HG03521 (cell line): ENCODE data around the gene CDAN1.

Experiments used
- ATAC-seq: cut with Tn5 transposase; IDR thresholded peaks from one replicate; pipeline ENCODE4 v1.9.1; 2021; ENCODE audit warnings: mild to moderate bottlenecking, moderate library complexity; ENCODE audit not compliant: unreplicated experiment

CDAN1 gene

DNA sequence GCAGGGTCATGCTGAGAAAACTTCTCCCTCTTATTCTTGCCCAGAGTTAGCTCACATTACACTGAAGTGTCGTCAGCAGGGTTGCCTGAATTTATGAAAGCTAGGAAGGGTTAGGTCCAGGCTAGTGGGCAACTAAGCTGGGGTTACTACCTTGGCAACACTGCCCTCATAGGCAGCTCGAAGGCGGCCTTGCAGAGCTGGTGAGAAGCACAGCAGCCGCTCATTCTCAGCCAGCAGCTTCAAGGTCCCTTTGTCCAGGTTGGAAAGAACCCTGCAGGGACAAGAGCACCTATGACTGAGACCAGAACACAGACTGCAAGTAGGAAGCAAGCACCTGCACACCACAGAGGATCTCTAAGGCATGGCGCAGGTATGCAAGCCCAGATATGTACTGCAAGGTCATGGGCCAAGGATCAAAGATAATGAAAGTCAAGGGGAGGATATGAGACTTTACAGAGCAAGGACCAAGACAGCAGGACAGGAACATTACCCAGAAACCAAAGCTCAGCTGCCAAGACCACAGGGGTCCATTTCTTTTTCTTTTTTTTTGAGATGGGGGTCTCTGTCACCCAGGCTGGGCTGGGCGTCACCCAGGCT lies 2.8 kb downstream of the CDAN1 start:
- ATAC-seq, result no peak

DNA sequence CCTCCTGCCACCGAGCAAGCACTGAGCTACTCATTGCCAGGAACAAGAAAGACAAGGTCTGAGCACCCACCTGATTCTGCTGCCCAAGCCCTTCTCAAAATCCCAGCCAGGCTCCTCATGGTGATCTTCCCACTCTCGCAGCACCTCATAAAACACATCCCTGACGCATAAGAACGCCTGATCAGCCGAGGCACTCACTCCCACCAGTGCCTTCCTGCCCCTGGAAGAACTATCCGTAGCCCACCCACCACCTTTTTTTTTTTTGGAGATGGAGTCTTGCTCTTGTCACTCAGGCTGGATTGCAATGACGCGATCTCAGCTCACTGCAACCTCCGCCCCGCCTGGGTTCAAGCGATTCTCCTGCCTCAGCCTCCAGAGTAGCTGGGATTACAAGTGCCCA lies 3.9 kb downstream of the CDAN1 start:
- ATAC-seq, result no peak

DNA sequence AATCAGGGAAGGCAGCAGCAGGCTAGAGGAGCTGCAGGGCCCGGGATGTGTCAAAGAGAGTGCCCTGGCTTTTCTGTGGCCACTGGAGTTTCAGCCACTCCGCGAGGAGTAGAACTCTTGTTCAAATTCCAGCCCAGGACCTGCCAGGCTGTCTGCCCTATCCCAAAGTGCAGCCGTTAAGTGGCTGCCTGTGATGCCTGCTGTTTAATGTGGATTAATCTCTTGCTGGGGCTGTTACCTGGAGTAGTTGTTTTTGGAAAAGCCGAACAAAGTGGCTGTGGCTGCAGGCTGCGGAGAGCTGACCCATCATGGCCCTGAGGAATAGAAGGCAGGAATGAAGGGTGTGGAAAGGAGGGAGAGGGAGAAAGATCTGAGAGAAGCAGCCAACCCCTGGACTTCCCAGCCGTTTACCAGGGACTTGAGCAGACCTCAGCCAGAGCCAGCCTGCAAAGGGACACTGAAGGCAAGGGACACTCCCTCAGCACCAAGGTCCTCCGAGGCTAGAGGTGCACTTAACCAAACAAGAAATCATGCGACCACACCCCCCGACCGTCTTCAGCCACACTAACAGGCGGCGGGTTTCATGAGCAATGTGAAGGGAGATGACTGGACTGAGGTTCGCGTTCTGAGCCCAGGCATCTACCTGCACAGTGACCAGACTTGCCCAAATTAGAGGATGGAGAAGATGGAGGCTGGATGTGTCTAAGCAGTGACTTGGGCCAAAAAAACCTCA lies 4.7 kb downstream of the CDAN1 start:
- ATAC-seq, result no peak

DNA sequence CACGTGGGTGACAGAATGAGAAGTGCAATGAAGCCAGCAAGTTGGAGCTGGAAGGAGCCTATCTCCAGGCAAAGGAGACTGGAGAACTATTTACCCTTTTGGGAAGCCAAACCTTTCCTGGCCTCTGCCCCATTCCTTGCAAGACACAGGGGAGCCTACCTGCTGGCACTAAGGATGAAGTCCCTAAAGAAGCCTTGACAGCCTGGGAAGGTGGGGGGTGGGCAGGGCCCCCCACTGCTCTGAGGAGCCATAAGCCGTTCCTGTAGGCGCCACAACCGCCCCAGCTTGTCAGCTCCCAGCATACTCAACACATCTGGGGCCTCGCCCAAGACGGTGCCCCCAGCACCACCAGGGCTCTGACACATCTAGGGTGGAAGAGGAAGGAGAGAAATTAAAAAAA lies 5.5 kb downstream of the CDAN1 start:
- no peak for ATAC-seq

DNA sequence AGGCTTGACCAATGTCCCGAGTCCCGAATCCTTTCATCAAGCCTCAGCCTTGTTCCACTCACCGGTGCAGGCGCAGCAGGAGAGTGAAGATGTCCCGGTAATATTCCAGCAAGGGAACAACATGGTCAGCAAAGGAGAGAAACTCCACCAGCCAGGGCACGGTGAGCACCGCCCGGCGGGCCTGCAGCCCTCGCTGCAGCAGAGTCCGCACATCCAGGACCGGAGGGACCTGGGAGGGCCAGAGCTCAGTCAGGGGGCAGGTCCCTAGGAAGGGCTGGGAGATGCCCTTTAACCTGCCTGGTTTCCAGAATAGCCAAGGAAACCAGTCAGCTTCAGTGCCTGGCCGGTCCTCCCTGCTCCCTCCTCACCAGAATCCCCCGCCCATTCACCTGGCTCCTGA lies 6.4 kb downstream of the CDAN1 start:
- no peak for ATAC-seq

DNA sequence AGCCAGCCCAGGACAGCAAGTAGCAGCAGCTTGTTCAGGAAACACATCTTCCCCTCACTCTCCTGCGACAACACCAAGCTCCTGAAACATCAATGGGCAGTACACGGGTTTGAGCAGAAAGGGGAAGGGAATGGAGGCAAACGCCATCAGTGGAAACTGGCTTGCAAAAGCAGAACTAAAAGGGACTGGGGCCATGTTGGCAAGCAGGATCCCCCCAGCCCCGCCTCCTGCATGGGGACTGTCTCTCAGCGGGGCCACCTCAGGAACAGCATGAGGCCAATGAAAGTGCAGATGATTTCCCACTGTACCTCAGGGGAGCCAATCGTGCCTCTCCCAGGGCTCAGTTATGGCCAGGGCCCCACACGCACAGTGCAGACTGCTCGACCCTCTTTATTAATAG lies 6.8 kb downstream of the CDAN1 start:
- no peak for ATAC-seq

DNA sequence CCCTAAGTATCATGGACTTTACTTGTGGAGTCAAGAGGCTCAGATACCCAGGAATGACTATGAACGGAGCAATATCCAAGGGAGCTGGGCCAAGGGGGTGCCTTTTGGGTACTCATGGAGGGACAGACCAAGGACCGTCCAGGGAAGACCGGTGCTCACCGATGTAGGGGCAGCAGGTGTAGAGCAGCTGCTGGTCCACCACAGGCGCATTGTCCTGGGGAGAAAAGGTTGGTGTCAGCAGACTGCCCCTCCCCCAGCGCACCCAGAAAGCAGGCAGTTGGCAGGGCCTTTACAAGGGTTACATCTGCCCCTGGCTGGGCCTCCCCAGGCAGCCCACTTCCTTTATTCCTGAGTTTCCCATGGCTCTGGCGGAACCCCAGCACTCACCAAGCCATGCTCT lies 7.5 kb downstream of the CDAN1 start:
- ATAC-seq, result no peak

DNA sequence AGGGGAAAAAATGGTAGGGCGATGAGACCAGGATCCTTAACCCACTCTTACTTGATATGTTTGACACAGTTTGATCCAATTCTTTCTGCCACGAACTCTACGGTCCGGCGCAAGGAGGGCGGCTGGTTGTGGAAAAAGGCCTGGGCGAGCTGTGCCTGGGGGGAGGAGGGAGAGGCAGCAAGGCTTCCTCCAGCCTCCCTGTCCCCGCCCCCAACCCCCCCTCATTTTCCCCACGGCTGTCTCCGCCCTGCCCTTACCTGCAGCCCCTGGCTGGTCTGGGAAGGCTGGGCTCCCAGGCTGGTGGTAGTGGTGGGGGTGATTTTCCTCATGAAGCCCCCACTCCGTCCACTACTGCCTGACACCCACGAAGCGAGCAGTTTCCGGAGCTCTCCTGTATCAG lies 8.0 kb downstream of the CDAN1 start:
- no peak for ATAC-seq

DNA sequence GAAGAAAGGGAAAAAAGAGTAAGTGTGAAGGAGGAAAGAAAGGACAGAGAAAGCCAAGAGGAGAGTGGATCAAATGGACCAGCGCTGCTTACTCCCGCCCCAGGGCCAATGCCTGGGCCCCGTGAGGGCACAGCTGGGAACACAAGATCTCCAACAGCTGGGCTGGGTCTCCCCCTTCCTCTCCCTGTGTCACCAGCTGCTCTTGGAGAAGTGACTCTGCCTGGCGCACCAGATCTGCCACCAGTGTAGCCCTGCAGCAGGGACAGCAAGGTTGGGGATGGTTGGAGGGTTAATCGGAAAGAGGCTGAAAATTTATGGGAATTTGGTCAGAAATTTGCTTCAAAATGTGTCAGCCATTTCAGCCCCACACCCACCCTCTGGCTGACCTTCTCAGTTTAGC lies 8.4 kb downstream of the CDAN1 start:
- no peak for ATAC-seq

DNA sequence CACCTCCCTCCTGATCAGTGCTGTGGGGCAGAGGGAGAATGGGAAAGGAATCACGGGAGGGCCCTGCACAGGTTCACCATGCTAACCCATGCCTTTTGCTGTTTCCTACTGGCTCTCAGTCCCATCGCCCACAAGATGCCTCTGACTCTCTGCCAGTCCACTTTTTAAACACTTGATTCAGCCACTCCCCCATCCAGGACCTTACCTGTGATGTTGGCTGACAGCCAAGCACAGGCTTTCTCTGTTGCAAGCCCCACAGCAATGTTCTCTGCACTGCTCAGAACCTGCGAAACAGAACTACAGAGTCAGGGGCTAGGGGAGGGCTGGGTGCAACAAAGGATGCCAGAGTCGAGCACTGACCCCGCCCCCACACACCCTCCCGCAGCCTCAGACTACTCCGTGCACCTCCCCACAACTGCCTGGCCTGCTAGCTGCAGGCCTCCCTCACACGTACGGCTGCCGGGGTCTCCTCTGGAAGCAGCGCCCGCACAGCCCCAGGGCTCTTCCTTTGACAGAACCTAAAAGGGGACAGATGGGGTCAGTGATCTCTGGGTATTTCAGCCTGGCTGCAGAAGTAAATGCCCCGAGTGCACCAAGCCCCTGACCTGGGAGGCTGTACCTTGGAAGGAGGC lies 9.1 kb downstream of the CDAN1 start:
- no peak for ATAC-seq

DNA sequence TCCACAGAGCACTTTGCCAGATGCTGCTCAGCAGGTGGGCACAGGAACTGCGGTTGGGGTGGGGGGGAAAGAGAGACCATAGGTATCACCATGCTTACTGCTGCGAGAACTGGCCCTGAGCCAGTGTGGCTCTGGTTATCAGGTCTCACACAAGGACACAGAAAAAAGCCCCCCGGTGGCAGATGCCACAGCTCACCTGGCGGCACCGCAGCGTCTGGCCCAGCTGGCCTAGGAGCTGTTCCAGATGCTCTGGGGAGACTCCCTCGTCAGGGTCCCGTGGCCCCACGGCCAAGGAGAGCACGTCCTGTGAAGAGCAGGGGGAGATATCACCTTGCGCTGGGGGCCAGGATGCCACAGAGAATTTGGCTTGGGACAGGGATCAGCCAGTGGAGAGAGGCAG lies 10.8 kb downstream of the CDAN1 start:
- ATAC-seq, result no peak

DNA sequence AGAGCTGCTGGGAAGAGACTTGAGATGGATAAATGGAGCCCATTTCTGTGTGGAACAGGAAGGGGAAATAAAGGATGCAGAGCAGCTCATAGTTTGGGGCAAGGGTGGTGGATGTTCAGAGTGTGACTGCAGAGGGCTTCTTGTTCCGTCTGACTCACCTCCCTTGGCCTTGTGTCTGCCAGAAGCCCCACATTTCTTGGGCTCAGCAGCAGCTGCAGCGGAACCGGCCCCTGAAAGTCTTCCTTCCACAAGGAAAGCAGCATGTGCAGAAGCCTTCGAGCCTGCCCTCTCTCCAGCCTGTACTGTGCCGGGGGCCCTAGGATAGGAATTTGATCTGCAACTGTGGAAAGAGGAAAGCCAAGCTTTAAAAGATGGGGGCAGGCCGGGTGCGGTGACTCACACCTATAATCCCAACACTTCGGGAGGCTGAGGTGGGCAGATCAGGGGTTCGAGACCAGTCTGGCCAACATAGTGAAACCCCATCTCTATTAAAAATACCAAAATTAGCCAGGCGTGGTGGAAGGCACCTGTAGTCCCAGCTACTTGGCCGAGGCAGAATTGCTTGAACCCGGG lies 11.5 kb downstream of the CDAN1 start:
- no peak for ATAC-seq

DNA sequence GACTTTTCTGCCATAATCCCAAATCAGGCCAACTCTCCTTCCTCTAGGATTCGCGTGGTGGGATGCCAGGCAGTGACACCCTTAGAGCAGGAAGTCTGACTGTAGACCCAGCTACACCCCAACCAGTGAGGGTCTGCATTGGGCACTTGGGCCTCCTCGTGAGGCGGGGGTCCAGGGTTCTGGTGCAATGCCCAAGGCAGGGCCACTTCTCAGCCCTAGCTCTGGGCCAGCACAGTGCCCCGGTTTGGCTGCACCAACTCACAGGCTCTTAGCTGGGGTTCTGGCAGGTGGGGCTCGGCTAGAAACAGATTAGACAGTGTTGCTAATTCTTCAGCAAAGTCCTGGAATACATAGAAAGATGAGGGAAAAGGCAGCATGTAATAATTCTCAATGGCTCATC lies 12.7 kb downstream of the CDAN1 start:
- ATAC-seq, result no peak

DNA sequence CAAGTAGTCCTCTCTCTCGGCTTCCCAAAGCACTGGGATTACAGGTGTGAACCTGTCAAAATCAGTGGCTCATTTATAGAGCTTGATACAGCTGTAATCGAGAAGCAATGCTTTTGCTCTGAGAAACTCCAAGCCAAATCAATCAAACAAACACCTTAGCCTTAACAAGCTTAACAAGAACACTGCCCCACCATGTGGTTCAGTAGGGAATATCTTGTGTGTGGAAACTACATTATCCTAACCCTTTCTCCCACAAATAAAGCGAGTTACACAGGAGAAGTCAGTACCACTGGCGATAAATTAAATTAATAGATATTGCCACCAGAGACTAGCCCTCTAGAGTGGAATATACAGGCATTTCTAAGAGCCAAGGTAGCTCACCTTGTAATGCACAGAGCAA lies 13.9 kb downstream of the CDAN1 start:
- no peak for ATAC-seq

DNA sequence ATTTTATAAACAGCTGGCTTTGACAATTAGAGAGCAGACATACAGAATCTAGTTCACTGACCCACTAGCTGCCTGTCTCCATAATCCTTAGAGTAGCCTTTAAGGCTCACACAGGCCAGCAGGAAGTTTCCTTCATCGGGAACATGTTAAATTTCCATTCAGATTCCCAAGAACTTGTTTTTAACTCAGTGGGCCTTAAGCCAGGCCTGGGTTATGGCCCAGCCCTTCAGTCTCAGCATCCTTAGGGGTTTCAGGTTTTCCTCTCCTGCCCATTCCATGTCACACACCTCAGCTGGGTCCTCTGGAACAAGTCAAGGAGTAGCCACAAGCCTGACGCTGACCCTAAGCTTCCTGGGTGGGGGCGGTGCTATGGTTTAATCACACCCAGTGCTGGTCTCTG lies 15.0 kb downstream of the CDAN1 start:
- no peak for ATAC-seq

DNA sequence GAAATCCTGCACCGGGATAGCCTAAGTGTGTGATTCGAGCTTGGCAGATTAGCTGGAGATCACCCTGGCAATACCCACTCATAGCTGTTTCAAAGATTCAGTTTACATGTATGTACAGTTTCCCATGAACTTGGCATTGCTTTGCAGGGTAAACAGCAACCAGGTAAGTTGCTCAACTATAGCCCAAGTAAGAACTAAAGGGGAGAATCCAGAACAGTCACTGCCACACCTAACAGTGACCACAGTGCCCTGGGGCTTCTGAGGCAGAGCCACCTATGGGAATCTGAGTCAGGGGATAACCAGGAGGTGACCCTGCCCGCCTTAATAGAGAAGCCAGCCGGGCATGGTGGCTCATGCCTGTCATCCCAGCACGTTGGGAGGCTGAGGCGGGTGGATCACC lies 15.9 kb downstream of the CDAN1 start:
- ATAC-seq, result no peak

DNA sequence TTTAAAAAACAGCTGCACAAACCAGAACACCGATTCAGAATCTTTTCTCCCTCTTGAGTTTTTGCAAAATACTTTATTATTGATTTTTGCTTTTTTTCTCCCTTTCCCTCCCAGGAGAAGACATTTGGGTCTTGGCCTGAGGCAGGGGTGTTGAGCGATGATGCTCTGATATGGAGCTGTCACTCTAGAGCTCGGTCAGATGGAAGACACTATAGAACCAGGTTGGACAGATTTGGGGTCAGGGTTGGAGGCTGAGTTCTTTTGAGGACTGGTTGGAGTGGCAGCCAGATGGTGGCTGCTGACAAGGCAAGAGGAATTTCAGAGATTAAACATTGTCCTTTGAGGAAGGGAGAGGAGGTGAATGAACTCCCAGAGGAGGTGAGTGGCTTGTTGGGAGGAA lies 16.9 kb downstream of the CDAN1 start:
- ATAC-seq, result no peak

DNA sequence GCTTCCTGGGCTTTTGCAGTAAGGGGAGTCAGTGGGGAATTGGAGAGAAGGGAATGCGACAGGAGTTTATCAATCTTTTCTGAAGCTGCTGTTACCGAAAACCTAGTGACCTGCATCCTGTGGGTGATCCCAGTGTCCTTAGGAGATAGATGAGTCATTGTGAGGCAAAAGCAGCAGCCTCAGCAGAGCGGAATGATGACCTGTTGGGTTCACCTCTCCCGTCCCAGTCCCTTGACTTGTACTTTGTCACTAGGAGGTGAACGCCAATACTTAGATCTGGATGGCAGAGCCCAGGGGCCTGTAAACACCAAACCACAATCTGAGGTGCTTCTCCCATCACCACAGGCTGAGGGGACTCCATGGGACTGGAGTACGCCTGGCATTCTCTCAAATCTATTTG lies 17.9 kb downstream of the CDAN1 start:
- ATAC-seq, result no peak

DNA sequence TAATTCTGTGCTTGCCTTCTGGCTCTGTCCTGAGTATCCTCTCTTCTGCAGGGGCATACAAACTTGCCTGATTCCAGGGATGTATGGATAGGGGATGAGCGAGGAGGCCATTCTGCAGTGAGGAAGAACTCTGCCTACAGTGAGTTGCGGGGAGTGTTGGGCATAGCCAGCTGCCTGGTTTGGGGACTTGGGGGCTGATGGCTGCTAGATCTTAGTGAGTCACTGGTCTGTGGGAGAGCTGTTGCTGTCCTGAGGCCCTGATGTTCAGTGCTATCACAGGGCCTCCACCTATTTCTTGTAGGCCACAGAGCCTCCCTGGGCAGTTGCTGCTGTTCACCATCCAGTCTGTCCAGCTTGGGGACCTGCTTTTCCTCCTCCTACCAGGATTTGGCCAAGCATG lies 20.3 kb downstream of the CDAN1 start:
- no peak for ATAC-seq

DNA sequence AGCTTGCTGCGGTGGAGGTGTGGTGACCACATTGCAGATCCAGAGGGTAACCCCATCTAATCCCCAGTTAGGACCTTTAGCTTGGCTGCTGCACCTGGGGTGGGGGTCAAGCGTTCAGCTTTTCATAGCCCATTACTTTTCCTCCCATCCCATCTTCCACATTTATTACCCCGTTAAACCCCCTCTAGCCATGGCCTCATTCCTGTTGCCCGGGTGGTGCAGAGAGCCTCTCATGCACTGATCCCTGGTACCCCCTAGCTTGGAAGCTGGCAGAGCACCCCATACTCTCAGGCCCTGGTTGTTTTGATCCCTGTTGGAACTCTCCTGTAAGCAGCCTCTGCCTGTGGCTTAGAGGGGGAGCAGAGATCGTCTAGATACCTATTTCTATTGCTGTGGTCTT lies 20.8 kb downstream of the CDAN1 start:
- ATAC-seq, result no peak

DNA sequence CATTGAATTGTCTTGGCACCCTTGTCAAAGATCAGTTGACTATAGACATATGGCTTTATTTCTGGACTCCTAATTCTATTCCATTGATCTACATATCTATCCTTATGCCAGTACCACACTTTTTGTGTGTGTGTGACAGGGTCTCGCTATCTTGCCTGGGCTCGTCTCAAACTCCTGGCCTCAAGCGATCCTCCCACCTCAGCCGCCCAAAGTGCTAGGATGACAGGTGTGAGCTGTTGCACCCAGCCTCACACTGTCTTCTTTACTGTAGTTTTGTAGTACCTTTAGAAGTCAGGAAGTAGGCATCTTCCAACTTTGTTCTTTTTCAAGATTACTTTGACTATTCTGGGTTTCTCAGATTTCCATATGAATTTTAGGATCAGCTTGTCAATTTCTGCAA lies 24.3 kb downstream of the CDAN1 start:
- ATAC-seq, result no peak

DNA sequence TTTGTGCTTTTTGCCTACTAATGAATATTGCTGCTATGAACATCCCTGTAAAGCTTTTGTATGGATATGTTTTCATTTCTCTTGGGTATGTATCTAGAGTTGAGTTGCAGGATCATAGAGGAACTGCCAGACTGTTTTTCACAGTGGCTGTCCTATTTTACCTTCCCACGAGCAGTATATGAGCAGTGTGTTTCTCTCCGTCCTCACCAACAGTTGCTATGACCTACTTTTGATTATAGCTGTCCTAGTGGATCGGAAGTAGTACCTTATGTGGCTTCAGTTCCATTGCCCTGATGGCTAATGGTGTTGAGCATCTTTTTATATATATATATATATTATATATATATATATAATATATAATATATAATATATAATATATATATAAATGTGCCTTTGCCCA lies 25.2 kb downstream of the CDAN1 start:
- ATAC-seq, result no peak
